Smooth muscle cell of the brain vasculature (primary cell): Measurements from ENCODE around the gene GTF2H4.
"Not testable (repeated sequence)": the region's sequence is repeated elsewhere in the genome, so short reads cannot be mapped to it uniquely, and the experiment has no call there.

Experiments used
- DNase-seq: peaks from one replicate; pipeline ENCODE4 v3.0.0-alpha.2; 2012; ENCODE audit warnings: low read depth, low spot score

The GTF2H4 gene

DNA sequence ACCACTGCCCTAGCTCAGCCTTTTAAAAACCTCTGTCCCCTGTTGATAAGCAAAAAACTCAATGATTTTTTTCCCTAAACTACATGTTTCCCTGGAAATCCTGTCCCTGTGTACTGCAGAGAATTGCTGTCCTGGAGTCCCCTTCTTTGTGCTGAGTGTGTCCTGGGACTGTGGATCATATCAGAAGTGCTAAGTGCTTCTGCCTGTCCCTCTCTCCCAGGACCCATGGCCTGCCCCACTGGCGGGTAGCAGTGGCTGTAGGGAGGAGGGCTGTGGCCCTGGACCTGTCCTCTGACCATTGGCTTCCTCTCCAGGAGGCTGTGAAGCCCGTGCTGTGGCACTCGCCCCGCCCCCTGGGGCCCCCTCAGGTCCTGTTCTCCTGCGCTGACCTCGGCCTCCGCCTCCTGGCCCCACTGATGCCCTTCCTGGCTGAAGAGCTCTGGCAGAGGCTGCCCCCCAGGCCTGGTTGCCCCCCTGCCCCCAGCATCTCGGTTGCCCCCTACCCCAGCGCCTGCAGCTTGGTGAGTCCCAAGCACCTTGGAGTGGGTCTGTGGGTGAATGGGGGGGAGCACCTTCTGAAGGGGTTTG, 16.1 kb downstream of the GTF2H4 start:
- DNase-seq = not testable (repeated sequence)

DNA sequence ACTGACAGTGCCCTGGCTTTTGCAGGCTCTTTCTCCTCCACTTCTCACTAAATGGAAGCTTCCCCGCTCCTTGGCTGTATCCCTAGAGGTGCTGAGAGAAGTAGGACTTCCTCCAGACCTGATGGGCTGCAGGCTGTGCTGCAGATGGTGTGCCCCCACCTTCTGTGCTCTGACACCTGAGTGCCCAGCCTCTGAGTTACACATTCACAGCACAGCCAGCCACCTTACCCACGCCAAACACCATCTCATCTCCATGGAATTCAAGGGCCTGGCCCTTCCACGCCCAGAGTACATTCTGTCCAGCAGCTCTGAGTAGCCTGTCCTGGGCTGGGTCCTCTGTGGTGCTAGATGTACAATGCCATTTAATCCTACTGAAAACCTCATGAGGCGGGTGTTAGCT, 18.6 kb downstream of the GTF2H4 start:
- DNase-seq = no peak

DNA sequence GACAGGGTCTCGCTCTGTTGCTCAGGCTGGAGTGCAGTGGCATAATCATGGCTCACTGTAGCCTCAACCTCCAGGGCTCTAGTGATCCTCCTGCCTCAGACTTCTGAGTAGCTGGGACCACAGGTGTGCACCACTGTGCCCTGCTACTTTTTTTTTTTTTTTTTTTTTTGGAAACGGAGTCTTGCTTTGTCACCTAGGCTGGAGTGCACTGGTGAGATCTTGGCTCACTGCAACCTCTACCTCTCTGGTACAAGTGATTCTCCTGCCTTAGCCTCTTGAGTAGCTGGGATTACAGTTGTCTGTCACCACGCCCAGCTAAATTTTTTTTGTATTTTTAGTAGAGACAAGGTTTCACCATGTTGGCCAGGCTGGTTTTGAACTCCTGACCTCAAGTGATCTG, 19.1 kb downstream of the GTF2H4 start:
- DNase-seq = not testable (repeated sequence)

DNA sequence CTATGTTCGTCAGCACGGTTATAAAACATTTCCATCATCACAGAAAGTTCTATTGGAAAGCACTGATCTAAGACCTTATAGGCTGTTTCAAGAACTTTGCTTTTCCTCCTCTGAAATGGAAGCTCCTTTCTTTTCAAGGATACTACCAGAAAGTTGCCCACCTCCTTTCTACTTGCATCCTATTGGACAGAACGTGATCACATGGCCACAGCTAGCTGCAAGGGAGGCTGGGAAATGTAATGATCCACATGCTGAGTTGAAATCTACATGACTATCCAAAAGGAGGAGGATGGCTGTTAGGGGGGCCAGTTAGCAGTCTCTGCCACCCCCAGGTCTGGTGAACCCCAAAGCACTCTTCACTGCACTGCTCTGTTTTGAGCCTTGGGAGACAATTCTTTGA, 20.7 kb downstream of the GTF2H4 start:
- no peak for DNase-seq

DNA sequence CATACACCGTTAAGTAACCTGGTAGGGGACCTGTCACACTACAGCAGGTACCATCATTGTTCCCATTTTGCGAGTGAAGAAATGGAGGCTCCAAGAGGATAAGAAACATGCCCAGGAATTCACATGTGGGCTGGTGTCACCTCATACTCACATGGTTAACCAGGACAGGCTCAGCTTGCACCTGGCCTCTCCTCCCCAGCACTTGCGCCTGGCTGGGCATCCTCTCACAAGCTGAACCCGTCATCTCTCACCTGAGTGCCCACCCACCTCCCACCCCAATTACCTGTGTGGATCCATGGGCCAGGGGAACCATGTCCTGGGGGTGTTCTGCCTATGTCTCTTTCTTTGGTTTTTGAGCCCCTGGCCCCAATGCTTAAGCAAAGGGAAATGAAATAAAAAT, 22.5 kb downstream of the GTF2H4 start:
- no peak for DNase-seq

DNA sequence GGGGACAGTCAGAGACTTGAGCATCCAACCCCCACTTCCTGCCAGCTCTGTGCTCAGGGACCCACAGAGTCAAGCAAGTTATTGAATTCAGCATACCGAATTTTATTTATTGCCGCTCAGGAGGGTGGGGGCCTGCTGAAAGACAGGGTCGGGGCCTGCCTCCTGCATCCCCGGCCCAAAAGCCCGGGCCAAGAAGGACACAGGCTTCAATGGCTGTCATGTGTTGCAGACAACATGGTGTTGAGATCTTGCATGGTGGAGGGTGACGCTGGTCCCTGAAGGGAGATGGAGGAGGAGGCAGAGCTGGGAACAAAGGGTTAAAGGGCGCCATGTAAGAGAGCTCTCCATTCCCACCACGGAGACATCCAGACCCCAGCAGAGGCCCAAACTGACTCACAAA, 23.3 kb downstream of the GTF2H4 start:
- no peak for DNase-seq

DNA sequence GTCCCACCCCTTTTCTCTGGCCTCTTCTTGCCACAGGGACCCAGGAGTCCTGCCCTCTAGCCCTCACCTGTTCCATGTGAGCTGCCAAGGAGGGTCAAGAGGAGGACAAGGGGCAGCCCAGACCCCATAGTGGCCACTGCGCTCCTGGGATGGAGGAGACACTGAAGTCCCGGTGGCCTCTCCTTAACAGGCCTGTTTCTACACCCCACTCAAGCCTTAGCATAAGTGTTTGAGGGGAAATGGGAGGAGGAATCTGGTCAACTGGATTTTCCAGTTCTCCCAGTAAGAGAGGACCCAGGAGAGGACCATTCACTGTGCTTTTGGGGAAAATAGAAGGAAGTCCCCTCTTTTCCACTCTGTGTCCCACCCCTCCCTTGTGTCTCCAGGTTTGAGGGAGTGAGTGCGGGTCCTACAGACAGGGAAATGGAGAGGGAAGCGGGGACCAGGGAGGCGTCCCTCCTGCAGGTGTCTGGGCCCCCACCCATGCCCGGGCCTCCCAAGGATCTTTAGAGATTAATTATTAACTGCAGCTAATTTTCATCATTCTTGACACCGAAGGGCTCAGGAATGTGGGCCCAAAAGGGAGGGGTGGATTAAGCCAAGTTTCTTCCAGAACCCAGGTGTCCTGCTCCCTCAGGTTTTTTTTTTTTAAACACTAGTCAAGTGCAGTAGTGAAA, 24.1 kb downstream of the GTF2H4 start, which contains the start of gene SFTA2:
Gene SFTA2, minus strand, starts transcription at position 202 of the 677 bp plus-strand sequence. Its CDS starts 74 bp downstream, at position 128.
- DNase-seq = no peak

DNA sequence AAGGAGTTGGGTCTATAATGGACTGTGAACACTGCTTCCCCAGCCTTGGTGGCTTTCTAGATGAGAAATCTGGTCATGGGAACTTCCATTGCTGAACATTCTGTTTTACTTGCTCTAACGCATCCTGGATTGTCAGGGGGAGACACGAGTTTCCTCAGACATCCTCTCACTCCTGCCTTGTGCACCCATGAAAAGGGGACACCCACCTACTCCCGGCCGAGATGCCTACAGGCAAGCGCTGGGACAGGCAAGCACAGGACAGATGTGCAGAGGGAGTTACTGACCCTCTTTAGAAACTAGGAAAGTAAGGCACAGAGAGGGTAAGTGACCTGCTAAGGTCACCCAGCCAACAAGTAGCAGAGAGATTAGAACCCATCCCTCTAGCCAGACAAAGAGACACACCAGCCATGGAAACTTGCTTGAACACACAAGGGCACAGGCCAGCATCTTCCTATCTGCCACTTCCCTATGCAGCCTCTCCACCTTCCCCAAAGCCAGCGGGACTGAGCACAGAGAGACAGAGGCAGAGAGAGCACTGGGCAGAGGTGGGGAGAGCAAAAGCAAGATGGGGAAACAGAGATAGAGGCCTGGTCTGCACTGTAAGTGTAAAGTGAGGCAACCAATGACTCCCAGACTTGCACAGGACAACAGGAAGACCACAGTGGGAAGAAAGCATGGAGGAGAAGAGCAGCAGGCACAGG, 24.8 kb downstream of the GTF2H4 start:
- DNase-seq = no peak

DNA sequence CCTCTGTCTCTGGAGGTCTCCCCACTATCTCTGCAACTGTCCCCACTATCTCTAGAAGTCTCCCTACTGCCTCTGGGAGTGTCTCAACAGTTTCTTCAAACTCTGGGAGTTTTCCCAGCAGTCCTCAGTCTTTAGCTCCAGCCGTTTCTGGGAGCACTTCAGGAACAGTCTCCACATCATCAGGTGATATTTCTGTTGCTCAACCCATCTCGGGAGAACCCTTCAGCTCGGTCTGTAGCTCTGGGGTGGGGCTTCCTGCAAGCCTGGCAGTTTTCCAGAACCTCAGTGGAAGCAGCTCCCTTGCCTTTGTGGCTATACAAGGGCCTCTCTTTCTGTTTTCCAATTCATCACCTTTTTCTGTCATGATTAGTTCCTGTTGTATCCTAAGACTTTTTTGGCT, 27.0 kb downstream of the GTF2H4 start:
- no peak for DNase-seq

DNA sequence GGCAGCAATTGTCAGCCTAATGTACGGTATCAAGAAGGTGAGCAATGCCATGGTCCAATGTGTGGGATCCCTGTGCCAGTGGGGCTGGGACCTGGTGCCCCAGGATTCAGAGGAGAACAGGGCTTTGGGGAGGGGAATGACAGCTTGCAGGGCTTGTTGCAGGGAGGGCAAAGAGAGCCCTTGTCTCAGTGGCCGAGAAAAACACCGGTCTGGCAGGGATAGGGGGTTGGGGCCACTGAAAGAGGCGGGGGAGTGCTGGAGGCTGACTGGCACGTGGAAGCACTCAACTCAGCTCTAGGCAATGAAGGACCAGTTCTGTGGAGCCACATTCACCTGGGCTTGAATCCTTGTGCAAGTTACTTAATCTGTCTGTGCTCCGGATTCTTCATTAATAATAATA, 29.3 kb downstream of the GTF2H4 start:
- DNase-seq = no peak

DNA sequence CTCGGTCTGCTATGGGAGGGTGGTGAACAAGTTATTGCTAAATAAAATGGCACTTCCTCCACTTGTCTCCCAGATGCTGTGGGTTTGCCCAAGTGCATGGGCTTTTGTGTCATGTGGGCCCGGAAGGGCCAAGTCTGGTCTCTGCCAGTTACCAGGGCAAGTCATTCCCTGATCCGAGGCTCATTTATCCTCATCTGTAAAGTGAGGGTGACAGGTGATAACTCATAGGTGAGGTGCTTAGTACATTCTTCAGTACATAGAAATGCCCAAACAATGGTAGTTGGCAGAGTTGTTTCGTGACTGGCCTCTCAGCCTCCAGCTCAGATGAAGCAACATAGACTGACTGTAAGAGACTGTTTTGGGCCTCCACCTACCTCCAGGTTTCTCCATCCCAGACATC, 30.7 kb downstream of the GTF2H4 start:
- DNase-seq = no peak

DNA sequence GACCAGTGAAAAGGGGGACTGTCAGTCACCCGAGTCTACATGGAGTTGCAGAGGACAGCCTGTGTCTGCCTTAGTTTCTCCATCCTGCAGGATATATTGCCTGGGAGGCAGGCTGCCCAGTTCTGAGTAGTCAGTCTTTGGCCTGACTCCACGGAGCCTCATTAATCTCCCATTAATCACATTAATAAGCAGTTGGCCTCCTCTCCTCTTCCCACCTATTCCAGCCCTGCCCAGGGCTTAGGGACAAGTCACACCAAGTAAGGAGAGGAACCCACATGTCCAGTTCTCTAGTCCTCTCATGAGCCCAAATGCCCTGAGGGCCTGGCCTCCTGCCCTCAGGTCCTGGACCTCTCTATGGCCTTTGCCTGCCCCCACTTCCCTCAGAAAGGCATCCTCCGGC, 31.5 kb downstream of the GTF2H4 start:
- DNase-seq = no peak

DNA sequence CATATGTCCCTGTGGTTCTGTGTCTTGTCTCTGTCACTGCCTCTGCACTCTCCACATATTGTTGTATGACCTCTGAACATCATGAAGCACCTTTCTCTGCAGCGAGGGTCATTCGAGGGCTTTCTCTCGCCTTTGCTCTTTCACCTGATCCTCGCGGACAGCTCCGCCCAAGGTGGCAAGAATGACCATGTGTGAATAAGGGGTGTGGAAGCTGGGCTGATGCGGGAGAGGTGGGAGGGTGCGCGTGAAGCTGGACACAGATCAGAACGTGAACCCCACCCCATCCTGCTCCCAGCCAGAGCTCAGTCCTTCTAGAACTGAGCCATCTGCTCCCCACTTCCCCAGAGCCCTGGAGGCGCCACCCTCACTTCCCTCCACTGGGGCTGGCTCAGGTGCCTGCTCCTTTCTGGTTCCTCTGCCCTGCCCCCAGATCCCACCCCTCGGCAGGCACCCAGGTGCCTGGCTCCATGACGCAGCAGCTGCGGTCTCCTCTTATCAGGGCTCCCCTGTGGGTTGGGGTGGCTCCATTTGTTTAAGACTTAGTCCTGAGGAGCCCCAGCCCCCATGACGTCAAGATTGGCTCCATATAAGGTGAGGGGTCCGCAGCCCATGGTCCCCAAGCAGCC, 32.5 kb downstream of the GTF2H4 start, which contains the start of gene MUCL3:
Gene MUCL3, plus strand, starts transcription at position 613 of the 626 bp plus-strand sequence. CDS start 27 bp downstream, outside the sequence.
- no peak for DNase-seq

DNA sequence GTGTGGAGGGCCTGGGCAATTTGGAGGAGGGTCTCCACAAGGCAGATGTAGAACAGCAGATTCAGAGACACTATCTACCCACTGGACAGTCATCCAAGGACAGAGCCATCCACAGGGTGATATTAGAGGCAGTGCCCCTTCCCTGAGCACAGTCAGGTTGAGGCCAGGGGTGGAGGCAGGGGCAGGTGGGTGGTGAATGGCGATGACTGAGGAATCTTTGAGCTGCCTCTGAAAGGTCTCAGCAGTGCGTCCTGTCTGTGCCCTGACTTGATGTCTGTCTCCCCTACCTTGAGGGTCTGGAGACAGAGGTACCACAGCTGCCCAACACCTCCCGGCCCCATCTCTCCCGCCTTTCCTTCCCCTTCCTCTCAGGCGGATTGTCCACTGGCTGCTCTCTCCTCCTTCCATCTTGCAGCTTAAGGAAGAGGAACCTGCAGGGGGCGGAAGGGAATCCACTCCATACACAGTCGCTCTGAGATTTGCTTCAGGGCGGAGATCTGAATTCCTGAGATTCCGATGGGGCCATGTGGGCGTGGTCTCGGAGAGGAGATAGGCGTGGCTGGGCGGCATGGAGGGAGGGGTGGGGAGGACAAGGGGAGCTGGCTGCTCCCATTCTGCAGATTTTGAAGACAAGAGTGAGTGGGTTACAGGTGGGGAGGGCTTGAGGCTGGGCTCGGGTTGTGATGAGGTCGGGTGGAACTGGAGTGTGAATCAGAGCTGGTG, 34.5 kb downstream of the GTF2H4 start:
- DNase-seq = no peak

DNA sequence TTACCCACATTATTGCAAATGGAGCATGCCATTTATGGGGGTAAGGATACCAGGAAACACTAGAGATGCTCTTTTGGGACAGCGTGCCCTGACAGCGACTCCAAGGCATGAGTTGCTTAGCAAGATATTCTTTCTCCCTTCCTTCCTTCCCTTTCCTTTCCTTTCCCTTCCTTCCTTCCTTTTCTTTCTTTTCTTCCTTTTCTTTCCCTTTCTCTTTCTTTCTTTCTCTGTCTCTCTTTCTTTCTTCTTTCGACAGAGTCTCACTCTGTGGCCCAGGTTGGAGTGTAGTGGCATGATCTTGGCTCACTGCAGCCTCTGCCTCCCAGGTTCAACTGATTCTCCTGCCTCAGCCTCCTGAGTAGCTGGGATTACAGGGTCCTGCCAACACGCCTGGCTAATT, 36.0 kb downstream of the GTF2H4 start:
- no peak for DNase-seq

DNA sequence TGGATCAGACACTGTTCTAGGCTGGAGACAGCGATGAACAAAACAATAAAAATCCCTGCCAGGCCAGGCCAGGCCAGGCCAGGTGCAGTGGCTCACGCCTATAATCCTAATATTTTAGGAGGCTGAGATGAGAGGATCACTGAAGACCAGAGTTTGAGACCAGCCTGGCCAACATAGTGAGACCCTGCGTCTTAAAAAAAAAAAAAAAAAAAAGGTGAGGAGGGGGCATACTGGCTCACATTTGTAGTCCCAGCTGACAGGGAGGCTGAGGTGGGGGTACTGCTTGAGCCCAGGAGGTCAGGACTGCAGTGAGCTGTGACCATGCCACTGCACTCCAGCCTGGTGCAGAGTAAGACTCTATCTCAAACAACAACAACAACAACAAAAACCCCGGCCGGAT, 37.3 kb downstream of the GTF2H4 start:
- no peak for DNase-seq

DNA sequence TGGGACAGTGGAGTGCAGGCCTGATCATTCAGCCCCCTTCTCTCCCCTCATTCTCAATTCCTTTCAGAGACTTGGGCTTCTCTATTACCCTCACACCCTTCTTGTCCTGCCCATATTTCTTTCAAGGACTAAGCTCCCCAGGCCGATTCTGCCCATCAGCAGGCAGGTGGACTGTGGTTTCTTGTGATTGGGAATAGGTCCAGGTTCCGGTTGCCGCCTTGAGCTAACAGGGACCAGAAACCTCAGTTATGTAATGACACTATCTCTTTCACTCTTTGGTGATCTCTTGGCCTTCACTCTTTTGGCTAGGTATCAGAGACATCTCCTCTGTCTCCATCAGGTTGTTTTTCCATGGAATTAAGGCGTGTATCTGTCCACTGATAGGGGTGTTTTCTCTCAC, 39.2 kb downstream of the GTF2H4 start:
- no peak for DNase-seq

DNA sequence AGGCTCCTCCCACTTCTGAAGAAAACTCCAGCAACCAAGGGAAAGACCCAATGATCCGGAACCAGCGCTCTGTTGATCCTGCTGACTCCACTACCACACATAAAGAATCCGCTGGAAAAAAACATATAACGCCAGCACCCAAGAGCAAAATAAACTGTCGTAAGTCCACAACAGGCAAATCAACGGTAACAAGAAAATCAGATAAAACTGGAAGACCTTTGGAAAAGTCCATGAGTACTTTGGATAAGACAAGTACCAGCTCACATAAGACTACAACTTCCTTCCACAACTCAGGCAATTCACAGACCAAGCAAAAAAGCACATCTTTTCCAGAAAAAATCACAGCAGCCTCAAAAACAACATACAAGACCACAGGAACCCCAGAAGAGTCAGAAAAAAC, 40.8 kb downstream of the GTF2H4 start:
- DNase-seq = no peak

DNA sequence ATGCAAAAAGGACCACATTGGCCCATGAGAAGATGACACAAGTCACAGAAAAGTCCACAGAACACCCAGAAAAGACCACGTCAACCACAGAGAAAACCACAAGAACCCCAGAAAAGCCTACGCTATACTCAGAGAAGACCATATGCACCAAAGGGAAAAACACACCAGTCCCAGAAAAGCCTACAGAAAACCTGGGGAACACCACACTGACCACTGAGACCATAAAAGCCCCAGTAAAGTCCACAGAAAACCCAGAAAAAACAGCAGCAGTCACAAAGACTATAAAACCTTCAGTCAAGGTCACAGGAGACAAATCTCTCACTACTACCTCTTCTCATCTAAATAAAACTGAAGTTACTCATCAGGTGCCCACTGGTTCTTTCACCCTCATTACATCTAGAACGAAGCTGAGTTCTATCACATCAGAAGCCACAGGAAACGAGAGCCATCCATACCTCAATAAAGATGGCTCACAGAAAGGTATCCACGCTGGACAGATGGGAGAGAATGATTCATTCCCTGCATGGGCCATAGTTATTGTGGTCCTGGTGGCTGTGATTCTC, 44.0 kb downstream of the GTF2H4 start:
- DNase-seq = no peak

DNA sequence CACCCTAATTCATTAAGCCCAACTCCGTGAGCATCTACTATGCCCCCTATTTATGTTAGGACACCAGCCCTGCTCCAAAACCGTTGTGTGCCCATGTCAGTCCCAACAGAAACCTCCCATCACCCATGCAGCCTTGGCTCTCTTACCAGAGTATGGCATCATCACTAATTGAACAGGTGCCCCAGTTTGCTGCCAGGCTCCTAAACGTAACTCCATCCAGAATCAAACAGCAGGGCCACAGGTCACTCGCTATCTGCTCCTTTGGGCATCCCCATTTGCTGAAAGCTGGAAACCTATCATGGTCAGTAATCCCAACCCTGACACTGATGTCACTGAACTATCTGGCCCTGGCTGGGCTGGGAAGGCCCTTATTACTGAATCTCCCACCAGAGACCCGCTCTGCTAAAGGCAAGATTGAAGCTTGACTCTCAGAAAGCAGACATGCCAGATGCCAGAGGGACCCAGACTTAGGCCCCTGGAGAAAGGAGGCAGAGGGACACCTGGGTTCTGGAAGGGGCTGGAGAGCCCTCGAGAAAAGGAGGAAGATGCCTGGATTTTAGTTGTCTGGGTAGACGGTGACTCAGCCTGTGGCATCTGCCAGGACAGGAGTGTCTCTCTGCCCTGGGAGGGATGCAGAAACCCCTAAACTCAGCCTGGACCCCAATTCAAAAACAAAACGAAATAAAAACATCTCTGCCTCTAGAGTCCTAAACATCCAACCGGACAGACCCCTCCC, 46.8 kb downstream of the GTF2H4 start:
- no peak for DNase-seq
